Coronary artery (tissue), 2 donors: ENCODE data around the gene LIM2.
"Not testable (repeated sequence)": the region's sequence is repeated elsewhere in the genome, so short reads cannot be mapped to it uniquely, and the experiment has no call there.

Experiments
- DNase-seq: peaks from one replicate; pipeline ENCODE4 v3.0.0-alpha.2; 2017; ENCODE audit warnings: low spot score
- H3K27ac ChIP-seq, 2 donors: fragments of 200-600 bp; sonication (generic); one replicate each; pipeline ENCODE4 v1.5.1; 2016 to 2019
- H3K4me3 ChIP-seq: fragments of 200-600 bp; sonication (generic); 2 replicates; pipeline ENCODE4 v1.5.1; 2016; ENCODE audit warnings: mild to moderate bottlenecking, moderate library complexity
- CTCF ChIP-seq: fragments of 200-600 bp; sonication (generic); IDR thresholded peaks from one replicate; pipeline ENCODE4 v1.5.1; 2019; ENCODE audit warnings: antibody characterized with exemption

LIM2 gene

GRCh38 chr19:51421229-51422052 is 33.7 kb upstream of the LIM2 start:
- H3K27ac ChIP-seq, result no peak overlapping the region
- H3K4me3 ChIP-seq, result no peak overlapping the region
- no peak for TF ChIP-seq CTCF
- DNase-seq, result no peak

- not testable (repeated sequence) for DNase-seq, H3K4me3 ChIP-seq, H3K27ac ChIP-seq
Measured at GRCh38 chr19:51420511-51420910, 32.7 kb upstream of the LIM2 start.

- TF ChIP-seq CTCF, result no peak
- Histone ChIP-seq H3K27ac (no peak overlapping the region), H3K4me3 (no peak overlapping the region)
- no peak for DNase-seq
Measured at GRCh38 chr19:51418707-51419106, 30.9 kb upstream of the LIM2 start.

- Histone ChIP-seq H3K27ac (peak overlapping the region in 1 of 2 donors; percentile 58), H3K4me3 (no peak overlapping the region)
- no peak for DNase-seq
Measured at GRCh38 chr19:51417810-51418157, 30.0 kb upstream of the LIM2 start.

GRCh38 chr19:51417107-51417809 is 29.5 kb upstream of the LIM2 start, which contains the start of gene SIGLEC10:
Gene SIGLEC10, minus strand, starts transcription at chr19:51417642. Its CDS starts 61 bp downstream, at chr19:51417581.
- H3K27ac ChIP-seq, result peak within 1 kb of the TSS in 1 of 2 donors; percentile 58
- no peak for TF ChIP-seq CTCF
- no peak within 1 kb of the TSS for H3K4me3 ChIP-seq
- no peak for DNase-seq

More at GRCh38 chr19:51417810-51418157, 30.0 kb upstream of the LIM2 start:
- no peak for TF ChIP-seq CTCF

GRCh38 chr19:51416422-51416821 is 28.6 kb upstream of the LIM2 start:
- H3K4me3 ChIP-seq, DNase-seq: not testable (repeated sequence)
- H3K27ac ChIP-seq, result peak overlapping the region in 1 of 2 donors; percentile 58

GRCh38 chr19:51415187-51415586 is 27.4 kb upstream of the LIM2 start:
- no peak for DNase-seq
- H3K4me3 ChIP-seq, result no peak overlapping the region
- no peak for TF ChIP-seq CTCF
- H3K27ac ChIP-seq, result no peak overlapping the region
